ENCODE data around the gene MYRFL. TPM values are rescaled to one million over a fixed set of nuclear protein-coding genes. Genes with fewer than 3 reads are reported as not detected.

Gene MYRFL
- total RNA-seq, 4 donors from 2014 or later, result not detected

DNA sequence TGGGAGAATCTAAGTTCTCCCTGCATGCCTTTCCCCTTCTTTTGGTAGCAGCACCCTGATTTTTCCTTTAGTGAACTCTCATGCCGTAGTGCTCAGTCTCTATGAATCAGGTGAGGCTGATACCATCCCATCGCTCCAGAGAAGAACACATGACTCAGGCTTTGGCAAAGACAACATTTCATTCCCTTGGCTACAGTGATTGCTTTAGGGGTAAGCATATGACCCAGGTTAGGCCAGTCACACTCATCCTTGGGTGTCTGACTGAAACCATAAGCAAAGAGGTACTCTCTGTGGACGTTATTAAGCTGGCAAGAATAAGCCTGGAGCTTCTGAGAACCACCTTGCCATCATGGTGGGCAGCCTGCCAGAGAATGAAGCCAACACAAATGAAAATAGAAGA, 141.8 kb downstream of the MYRFL start:
- peak; percentile 66 for ATAC-seq
- TF ChIP-seq POLR2AphosphoS5 (IDR thresholded peaks at IDR 0.05) (no peak), EP300 (IDR thresholded peaks at IDR 0.05) (no peak), POLR2A (IDR thresholded peaks at IDR 0.05) (no peak)
- TF ChIP-seq, protein P1, sequence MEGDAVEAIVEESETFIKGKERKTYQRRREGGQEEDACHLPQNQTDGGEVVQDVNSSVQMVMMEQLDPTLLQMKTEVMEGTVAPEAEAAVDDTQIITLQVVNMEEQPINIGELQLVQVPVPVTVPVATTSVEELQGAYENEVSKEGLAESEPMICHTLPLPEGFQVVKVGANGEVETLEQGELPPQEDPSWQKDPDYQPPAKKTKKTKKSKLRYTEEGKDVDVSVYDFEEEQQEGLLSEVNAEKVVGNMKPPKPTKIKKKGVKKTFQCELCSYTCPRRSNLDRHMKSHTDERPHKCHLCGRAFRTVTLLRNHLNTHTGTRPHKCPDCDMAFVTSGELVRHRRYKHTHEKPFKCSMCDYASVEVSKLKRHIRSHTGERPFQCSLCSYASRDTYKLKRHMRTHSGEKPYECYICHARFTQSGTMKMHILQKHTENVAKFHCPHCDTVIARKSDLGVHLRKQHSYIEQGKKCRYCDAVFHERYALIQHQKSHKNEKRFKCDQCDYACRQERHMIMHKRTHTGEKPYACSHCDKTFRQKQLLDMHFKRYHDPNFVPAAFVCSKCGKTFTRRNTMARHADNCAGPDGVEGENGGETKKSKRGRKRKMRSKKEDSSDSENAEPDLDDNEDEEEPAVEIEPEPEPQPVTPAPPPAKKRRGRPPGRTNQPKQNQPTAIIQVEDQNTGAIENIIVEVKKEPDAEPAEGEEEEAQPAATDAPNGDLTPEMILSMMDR (IDR thresholded peaks at IDR 0.05), result no peak
- H3K4me3 ChIP-seq, result no peak overlapping the region
- H3K27me3 ChIP-seq, result no peaks in the 10 kb centered on the region
- H3K4me1 ChIP-seq, result peaks cover 0 to 14% (median 0%) of the 10 kb centered on the region in 3 donors
- WGBS, 2 donors (ENCODE audit: low coverage in 1 of 2), result 20 to 79% methylated on average over 1 to 2 of the region's 3 CpGs
- H3K36me3 ChIP-seq, result no peaks in the 10 kb centered on the region
- H3K27ac ChIP-seq, result no peak overlapping the region
- H3K9me3 ChIP-seq, result no peaks in the 10 kb centered on the region

DNA sequence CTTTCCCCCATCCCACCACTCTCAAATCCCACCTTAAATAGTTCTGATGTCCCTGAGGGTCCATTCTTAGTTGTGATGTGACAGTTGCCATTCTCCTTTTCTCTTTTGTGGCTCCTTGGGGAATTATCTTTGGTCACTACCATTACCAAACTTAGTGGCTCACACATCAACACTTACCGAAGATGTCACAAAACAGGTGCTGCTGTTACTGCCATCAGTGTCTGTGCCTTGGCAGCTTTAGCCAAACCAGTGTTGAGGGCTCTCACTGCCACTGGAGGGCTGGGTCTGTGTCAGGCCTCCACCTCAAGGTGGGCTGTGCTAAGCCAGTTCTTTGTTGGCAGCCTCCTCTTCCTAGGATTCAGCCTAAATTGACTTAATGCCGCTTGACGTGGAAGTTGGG, 144.0 kb downstream of the MYRFL start:
- H3K27ac ChIP-seq, result no peak overlapping the region
- ATAC-seq, result no peak
- TF ChIP-seq EP300 (IDR thresholded peaks at IDR 0.05) (no peak), POLR2AphosphoS5 (IDR thresholded peaks at IDR 0.05) (no peak), POLR2A (IDR thresholded peaks at IDR 0.05) (no peak)
- TF ChIP-seq, protein P1 (IDR thresholded peaks at IDR 0.05), result no peak
- no peaks in the 10 kb centered on the region for H3K9me3 ChIP-seq
- H3K4me1 ChIP-seq, result peaks cover 0 to 14% (median 0%) of the 10 kb centered on the region in 3 donors
- no peaks in the 10 kb centered on the region for H3K27me3 ChIP-seq
- H3K36me3 ChIP-seq, result no peaks in the 10 kb centered on the region
- no peak overlapping the region for H3K4me3 ChIP-seq
- 80 to 83% methylated on average over 1 to 3 of the region's 3 CpGs for WGBS, 2 donors (ENCODE audit: low coverage in 1 of 2)

DNA sequence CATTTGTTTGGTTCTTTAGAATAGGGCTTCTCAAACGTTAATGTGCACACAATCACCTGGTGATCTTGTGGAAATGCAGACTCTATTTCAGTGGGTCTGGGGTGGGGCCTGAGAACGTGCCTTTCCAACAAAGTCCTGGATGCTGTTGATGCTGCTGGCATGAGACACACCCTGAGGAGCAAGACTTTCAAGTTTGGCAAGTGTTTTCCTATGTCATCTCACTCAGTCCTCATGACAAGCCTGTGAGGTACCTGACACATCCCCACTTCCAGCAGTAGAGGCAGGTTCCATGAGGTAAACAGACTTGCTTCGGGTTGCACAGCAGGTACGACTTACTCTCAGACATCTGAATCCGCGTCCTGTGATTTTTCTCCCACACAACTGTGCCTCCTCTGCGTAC, 147.1 kb downstream of the MYRFL start:
- Histone ChIP-seq H3K36me3 (no peaks in the 10 kb centered on the region), H3K9me3 (no peaks in the 10 kb centered on the region), H3K4me1 (no peaks in the 10 kb centered on the region), H3K27me3 (no peaks in the 10 kb centered on the region), H3K4me3 (no peak overlapping the region), H3K27ac (no peak overlapping the region)
- TF ChIP-seq POLR2AphosphoS5 (IDR thresholded peaks at IDR 0.05), result no peak
- no peak for TF ChIP-seq EP300 (IDR thresholded peaks at IDR 0.05)
- no peak for TF ChIP-seq POLR2A (IDR thresholded peaks at IDR 0.05)
- TF ChIP-seq, protein P1 (IDR thresholded peaks at IDR 0.05), result no peak
- ATAC-seq, result no peak
- 81 to 97% methylated on average over 4 to 6 of the region's 7 CpGs for WGBS, 2 donors (ENCODE audit: low coverage in 1 of 2)

DNA sequence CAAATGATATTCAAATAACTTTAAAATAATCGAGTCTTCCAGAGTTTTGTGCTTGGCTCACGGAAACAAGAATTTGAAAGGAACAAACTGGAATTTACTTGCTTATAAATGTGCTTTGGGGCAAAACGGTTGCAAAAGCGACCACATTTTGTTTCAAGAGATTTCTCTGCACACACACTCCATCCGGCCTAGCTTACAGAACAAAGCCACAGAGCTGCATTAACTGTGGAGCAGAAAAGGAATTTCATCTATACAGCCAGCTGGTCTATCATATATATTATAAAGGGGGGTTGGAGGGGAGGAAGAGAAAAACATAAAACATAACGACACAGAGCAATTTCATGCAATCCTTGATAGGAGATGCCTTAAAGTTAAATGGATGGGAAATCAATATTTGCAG, 153.0 kb downstream of the MYRFL start:
- ATAC-seq, result no peak
- H3K27ac ChIP-seq, result no peak overlapping the region

More for the DNA sequence above, 153.0 kb downstream of the MYRFL start:
- no peak for TF ChIP-seq POLR2AphosphoS5 (IDR thresholded peaks at IDR 0.05)
- TF ChIP-seq, protein P1 (IDR thresholded peaks at IDR 0.05), result no peak
- no peak for TF ChIP-seq POLR2A (IDR thresholded peaks at IDR 0.05)
- TF ChIP-seq EP300 (IDR thresholded peaks at IDR 0.05), result no peak
- Histone ChIP-seq H3K36me3 (no peaks in the 10 kb centered on the region), H3K4me3 (no peak overlapping the region), H3K27me3 (no peaks in the 10 kb centered on the region), H3K9me3 (peaks cover 0 to 6% (median 0%) of the 10 kb centered on the region in 3 donors), H3K4me1 (no peaks in the 10 kb centered on the region)
- WGBS, 2 donors (ENCODE audit: low coverage in 1 of 2), result 37 to 58% methylated on average over 6 of the region's 6 CpGs

Measured in gastroesophageal sphincter (tissue), 4 donors.